GM12891 (cell line): ENCODE results near the gene NEU1.
"Not testable (repeated sequence)": the region's sequence is repeated elsewhere in the genome, so short reads cannot be mapped to it uniquely, and the experiment has no call there.

ENCODE experiments used
- DNase-seq: peaks from one replicate; pipeline ENCODE4 v3.0.0; 2011; ENCODE audit warnings: low spot score; ENCODE audit not compliant: insufficient read length
- FAIRE-seq: peaks from 2 replicates; lab custom pipeline; 2011; peaks lifted over from hg19 to GRCh38; lab: Jason Lieb, UNC
- PAX5 ChIP-seq: IDR thresholded peaks from 2 replicates; pipeline ENCODE4 v1.6.1; 2011; ENCODE audit warnings: low read length, moderate library complexity, mild to moderate bottlenecking; ENCODE audit not compliant: insufficient read depth, severe bottlenecking
- POLR2A ChIP-seq: IDR thresholded peaks from 2 replicates; pipeline ENCODE4 v1.6.1; 2011; ENCODE audit warnings: low read depth, low read length, control low read depth
- POLR2AphosphoS5 ChIP-seq: IDR thresholded peaks from 2 replicates; pipeline ENCODE4 v1.6.1; 2011; ENCODE audit warnings: low read depth, low read length, control low read depth
- POU2F2 ChIP-seq: IDR thresholded peaks from 2 replicates; pipeline ENCODE4 v1.6.1; 2011; ENCODE audit warnings: low read depth, mild to moderate bottlenecking, control low read depth, low read length, moderate library complexity
- SPI1 ChIP-seq: IDR thresholded peaks from 2 replicates; pipeline ENCODE4 v1.6.1; 2011; ENCODE audit warnings: low read depth, low read length, control low read depth
- TAF1 ChIP-seq: IDR thresholded peaks from 2 replicates; pipeline ENCODE4 v1.6.1; 2011; ENCODE audit warnings: low read depth, low read length, control low read depth

NEU1 gene

GRCh38 chr6:31861919-31862343 lies 690 bp downstream of the NEU1 start:
- TF ChIP-seq POU2F2 (no peak), SPI1 (no peak), TAF1 (no peak), POLR2AphosphoS5 (no peak), PAX5 (no peak), POLR2A (no peak)
- no peak for DNase-seq
- FAIRE-seq = no peak

- TF ChIP-seq POU2F2 (no peak), TAF1 (no peak), POLR2AphosphoS5 (no peak), POLR2A (no peak), SPI1 (no peak), PAX5 (no peak)
- DNase-seq (no peak), FAIRE-seq (no peak)
Observed at GRCh38 chr6:31861150-31861549, 1.5 kb downstream of the NEU1 start.

DNA sequence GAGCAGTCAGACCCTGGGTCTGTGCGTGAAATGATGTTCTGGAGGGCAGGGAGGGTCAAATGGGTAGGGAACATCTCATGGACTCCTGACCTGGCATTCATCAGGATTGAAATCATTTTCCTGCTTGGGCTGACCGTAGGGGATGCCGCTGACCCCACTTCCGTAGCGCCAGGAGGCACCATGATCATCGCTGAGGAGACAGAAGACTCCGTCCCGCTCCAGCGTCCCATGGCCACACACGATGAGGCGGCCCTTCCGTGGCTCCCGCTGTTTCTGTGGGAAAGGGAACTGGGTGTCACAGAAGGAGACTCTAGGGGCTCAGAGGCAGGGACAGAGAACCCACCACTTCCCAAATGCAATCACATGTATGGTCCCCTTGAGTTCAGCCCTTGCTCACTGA lies 2.3 kb downstream of the NEU1 start:
- FAIRE-seq (no peak), DNase-seq (no peak)
- no peak for TF ChIP-seq POLR2A
- TF ChIP-seq POLR2AphosphoS5 = no peak
- no peak for TF ChIP-seq SPI1
- TF ChIP-seq TAF1 = no peak
- TF ChIP-seq POU2F2 = no peak
- TF ChIP-seq PAX5 = no peak

DNA sequence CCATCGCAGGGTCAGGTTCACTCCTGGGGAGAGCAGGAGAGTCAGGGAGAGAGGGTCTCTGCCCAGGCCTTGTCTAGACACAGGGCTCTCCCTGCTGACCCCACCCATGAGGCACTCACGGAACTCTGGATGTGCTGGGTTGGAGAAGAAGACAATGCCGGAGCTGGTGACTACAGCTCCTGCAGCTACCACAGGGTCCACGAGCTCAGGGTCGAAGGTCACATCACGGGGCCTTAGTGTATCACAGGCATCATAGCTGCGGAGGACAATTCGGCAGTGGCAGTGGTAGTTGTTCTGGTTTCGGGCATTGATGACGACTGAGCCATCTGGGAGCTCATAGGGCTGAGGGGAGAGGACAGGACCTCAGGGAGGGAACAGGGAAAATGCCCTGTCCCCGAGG lies 2.7 kb downstream of the NEU1 start:
- DNase-seq = no peak
- TF ChIP-seq TAF1 (no peak), POLR2A (no peak), POU2F2 (0 out of 2 replicates have a peak, but pooled peaks have one; percentile 23)
- no peak for FAIRE-seq

- DNase-seq (no peak), FAIRE-seq (no peak)
- TF ChIP-seq SPI1 (no peak), POU2F2 (no peak), PAX5 (no peak), TAF1 (no peak), POLR2A (no peak), POLR2AphosphoS5 (no peak)
Observed at GRCh38 chr6:31858707-31859106, 3.9 kb downstream of the NEU1 start.

- not testable (repeated sequence) for FAIRE-seq, DNase-seq
Observed at GRCh38 chr6:31857774-31858173, 4.8 kb downstream of the NEU1 start.

DNA sequence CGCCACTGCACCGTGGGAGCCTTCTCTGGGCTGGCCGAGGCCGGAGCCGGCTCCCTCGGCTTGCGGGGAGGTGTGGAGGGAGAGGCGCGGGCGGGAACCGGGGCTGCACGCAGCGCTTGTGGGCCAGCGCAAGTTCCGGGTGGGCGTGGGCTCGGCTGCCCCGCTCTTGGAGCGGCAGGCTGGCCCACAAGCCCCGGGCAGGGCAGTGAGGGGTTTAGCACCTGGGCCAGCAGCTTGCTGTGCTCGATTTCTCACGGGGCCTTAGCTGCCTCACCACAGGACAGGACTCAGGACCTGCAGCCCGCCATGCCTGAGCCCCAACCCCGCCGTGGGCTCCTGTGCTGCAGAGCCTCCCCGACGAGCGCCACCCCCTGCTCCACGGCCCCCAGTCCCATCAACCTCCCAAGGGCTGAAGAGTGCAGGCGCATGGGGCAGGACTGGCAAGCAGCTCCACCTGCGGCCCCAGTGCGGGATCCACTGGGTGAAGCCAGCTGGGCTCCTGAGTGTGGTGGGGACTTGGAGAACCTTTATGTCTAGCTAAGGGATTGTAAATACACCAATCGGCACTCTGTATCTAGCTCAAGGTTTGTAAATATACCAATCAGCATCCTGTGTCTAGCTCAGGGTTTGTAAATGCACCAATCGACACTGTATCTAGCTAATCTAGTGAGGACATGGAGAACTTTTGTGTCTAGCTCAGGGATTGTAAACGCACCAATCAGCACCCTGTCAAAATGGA lies 10.5 kb downstream of the NEU1 start:
- DNase-seq, FAIRE-seq: not testable (repeated sequence)

GRCh38 chr6:31851485-31851832 lies 11.2 kb downstream of the NEU1 start:
- no peak for FAIRE-seq
- no peak for DNase-seq
- TF ChIP-seq POLR2AphosphoS5 = no peak
- TF ChIP-seq PAX5 = no peak
- TF ChIP-seq SPI1 = no peak
- no peak for TF ChIP-seq POLR2A
- TF ChIP-seq POU2F2 = no peak
- no peak for TF ChIP-seq TAF1

DNA sequence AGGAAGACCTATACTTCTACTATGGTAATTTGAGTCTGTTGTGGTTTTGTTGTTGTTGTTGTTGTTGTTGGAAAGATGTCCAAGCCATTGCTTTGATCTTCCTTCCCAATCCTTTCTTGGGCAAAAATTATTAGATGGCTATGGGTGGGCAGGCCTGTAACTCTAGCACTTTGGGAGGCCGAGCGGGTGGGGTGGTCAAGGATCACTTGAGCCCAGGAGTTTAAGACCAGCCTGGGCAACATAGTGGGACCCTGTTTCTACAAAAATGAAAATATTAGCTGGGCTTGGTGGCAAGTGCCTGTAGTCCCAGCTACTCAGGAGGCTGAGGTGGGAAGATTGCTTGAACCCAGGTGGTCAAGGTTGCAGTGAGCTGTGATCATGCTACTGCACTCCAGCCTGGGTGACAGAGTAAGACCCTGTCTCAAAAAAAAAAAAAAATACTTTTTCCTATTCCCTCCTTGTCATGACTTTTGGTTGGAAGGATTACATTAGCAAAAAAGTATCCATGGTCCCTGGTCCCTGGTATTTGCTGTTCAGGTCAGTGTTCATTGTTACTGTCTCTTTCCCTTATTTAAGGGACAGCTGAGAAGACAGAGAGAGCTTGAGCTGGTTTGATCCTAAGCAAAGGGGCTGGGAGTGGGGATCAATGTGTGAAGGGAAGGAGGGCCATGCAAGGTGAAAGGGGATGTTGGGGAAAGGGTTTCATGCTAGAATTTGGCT lies 11.7 kb downstream of the NEU1 start:
- FAIRE-seq (no peak), DNase-seq (no peak)
- no peak for TF ChIP-seq TAF1
- no peak for TF ChIP-seq SPI1
- no peak for TF ChIP-seq POLR2A
- TF ChIP-seq POU2F2 = no peak
- TF ChIP-seq PAX5 = no peak
- no peak for TF ChIP-seq POLR2AphosphoS5

DNA sequence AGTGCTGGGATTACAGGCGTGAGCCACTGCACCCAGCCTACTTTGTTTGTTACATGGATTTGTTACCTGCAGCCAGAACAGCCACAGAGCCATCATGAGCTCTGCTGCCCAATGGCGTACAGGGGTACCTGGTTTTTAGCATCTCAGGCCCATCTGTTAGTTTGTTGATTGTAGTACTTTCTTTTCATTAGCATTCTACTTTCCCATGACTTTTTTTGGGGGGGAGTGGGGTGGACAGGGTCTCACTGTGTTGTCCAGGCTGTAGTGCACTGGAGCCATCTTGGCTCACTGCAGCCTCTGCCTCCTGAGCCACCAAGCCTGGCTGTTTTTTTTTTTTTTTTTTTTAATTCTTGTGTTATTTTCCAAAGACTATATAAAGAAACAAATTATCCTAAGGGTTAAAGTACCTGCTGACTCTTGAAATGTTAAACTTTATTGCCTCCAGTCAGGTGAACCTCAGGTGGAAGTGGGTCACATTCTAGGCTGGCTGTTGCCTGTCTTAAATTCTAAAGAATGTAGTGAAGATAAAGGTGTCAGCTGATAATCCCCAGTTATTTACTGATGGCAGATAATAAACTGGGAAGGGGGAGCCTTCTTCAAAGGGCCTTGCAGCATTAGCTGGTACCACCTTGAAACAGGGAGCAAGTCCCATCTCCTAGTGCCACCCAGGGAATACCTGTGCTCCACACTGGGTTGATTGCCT lies 15.2 kb downstream of the NEU1 start:
- no peak for FAIRE-seq
- DNase-seq = no peak
- TF ChIP-seq POLR2A (no peak), PAX5 (no peak), POU2F2 (no peak), POLR2AphosphoS5 (no peak), TAF1 (no peak), SPI1 (no peak)
